Kidney tubule cell (primary cell): Measurements from ENCODE around the gene GNAQ.
A peak's percentile ranks its signal among the peaks of the same experiment; 100 is the strongest.
"Not testable (repeated sequence)": the region's sequence is repeated elsewhere in the genome, so short reads cannot be mapped to it uniquely, and the experiment has no call there.

Source experiments
- DNase-seq: peaks from one replicate; pipeline ENCODE4 v3.0.0-alpha.2; 2018; ENCODE audit warnings: low spot score

The GNAQ gene

DNA sequence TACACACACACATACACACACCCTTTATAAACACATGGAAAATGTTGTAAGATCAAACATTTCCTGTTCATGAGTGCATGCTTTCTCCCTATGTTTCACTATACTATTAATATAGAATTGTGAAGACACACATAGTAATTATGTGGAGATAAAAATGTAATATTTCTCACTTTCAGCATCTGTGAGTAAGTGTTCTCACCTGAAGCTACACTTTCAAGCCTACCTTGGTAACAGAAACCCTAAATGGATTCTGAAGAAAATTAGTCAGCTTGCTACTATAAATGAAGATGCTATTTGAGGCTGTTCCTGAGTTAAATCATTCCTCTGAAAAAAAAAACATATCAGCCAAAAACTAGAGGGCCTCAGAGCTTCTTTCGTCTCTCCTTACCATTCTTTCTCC is 302.4 kb downstream of the GNAQ start:
- DNase-seq, result no peak

DNA sequence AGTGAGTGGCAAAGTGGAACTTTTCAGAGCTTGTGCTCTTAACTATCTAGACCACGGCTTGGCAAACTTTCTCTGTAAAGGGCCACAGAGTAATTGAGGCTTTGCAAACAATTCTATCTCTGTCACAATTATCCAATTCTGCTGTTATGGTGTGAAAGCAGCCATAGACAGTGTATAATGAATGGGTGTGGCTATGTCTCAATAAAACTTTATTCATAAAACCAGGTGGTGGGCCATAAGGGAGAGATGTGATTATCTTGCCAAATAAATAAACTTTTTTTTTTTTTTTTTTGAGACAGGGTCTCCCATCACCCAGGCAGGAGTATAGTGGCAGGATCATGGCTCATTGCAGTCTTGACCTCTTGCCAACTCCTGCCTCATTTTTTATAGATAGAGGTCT is 304.8 kb downstream of the GNAQ start:
- DNase-seq, result no peak

DNA sequence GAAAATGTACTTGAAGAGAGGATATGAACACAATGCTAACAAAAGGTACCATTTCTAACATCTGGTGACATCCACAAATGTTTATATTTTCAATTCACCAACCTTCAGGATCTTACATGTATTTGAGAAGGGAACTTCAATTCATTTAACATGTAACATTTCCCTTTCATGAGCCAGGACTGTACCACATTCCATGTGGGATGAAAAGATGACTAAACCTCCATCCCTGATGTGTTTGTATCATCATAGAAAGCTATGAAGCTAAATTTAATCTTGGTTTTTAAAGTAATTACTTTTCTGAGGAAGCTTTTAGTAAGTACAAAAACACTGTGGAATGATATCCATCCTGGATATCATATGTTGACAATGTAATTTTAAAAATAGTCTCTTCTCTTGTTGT is 305.3 kb downstream of the GNAQ start:
- DNase-seq, result no peak

DNA sequence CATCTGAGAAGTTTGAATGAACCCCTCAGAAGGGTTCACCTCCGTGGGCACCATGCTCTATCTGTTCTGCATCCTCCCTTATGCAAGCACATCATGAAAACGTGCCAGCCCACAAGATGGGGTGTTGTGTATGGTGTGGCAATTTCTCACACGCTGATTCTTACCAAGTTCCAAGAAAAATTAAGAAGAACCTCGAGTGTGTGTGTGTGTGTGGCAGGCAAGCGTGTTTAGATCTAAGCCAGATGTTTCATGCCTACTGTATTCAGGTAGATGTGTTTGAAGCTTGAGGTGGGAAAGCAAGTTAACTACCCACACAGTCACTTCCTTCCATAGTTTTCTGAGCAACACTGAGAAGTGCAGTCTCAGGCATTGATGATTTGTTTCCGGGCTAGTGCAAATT is 305.8 kb downstream of the GNAQ start:
- no peak for DNase-seq

DNA sequence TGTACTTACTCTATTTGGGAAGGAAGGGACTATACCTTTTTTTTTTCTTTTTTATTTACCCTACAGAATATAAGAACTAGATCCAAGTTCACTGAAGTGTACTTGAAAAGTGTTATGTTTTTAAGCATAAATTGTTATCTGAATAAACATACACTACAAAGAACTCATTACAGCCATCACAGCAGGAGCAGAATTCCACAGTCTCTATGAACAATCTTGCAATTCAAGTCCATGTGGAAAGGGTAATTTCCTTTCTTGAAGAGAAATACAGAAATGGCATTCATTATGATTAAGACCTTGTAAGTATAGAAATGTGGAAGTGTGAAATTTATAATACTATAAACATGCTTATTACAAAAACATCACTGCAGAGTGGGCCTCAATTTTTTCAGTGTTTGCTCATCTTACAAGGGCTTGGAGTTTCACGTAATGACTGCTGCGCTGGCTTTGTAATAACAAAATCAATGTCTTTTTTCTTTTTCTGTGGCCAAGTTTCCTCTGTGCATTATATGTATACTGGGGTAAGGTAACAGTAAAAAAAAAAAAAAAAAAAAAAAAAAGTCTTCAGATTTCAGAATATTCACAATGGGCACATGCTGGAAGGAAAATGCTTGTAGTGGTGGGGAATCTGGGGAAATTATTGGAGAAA is 306.4 kb downstream of the GNAQ start:
- no peak for DNase-seq

DNA sequence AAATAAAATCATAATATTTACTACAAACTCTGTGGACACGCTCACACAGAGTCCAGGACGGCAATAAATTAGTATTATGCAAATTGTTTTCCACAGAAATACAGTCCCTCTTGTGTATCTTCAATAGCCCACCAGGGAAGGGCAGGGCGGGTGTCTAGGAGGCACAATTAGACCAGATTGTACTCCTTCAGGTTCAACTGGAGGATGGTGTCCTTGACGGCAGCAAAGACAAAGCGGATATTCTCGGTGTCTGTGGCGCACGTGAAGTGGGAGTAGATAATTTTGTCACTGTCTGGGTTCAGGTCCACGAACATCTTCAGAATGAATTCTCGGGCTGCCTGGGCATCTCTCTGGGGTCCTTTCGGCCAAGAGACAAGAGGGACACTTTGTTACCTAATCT is 310.5 kb downstream of the GNAQ start:
- DNase-seq, result not testable (repeated sequence)

DNA sequence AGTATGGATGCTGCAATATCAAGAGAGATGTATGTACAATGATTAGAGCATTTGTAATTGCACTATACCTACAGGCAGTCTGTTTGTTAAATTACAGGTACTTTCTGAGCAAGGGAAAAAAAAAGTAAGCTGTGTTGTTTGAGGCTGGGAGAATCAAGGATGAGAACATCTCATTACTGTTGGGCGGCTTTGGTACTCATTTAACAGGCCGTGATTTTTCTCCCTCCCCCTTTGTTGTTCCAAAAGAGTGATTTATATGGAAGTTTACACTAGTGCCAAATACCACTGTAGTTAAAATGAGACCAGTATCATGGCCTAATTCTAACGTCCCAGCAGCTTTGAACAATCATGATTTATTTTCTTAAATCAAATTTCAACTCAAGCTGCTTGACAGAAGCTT is 312.3 kb downstream of the GNAQ start:
- no peak for DNase-seq

DNA sequence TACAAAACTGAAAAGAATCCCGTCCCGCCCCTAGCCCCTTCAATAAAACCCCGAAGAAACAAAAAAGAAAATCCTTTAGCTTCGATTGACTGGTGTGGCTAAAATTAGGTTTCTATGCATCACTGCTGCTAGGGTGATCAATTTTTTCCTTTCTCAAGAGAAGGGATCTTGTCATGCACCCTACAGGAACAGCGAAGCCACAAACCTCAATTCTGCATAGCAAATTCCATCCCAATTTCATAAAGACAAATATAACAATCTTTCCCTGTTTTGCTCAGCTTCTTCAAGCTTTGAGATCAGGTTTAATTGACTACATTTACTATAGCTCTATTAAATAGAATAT is 313.3 kb downstream of the GNAQ start:
- DNase-seq, result not testable (repeated sequence)

DNA sequence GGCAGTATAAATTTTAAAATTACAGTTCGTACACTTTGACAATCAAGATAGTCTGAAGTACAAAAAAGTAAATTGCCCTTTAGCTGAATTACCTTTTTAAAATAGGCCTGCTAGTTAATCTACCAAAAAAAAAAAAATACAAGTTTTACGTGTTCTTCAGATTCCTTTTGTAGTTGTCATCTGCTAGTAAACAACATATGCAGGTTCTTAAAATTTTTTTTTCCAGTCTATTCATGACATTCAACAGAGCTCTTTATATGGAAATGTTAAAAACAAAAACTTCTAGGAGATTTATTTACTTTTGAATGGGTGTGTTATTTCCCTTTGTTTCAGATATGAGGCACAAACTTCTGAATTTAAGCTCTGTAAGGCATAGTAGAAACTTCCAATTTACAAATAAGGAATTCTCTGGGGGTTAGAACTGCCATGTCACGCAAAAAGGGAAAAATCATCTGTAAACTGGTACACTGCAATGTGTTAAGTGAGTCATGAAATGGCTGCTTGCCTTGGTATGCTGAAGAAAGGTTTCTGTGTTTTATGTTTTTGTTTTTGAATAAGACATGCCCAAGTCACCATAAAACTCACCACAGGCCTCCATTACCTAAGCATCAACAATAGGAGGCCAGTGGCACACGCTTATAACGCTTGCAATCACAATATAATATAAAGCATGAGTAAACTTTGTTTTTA is 313.9 kb downstream of the GNAQ start:
- DNase-seq, result peak; percentile 18

DNA sequence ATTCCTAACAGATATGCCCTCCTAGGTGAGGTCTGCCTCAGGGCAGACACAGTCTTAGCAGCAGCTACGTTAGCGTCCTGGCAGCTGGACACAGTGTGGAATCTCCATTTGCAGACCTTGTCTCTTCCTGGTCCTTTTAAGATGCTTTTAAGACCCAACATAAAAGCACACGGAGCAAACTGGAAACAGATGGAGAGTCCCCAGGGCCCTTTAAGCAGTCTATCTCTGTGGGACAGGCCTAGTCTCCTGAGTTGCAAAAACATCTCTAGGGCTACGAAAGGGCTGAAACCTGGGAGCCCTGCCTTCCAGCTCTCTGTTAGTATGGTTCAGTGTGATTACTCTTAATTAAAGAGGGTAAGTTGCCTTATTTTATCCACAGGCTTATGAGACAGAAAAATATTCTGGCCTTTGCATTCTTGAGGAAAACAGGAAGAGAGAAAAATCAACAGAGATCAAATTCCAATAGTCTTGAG is 317.5 kb downstream of the GNAQ start:
- DNase-seq, result no peak

DNA sequence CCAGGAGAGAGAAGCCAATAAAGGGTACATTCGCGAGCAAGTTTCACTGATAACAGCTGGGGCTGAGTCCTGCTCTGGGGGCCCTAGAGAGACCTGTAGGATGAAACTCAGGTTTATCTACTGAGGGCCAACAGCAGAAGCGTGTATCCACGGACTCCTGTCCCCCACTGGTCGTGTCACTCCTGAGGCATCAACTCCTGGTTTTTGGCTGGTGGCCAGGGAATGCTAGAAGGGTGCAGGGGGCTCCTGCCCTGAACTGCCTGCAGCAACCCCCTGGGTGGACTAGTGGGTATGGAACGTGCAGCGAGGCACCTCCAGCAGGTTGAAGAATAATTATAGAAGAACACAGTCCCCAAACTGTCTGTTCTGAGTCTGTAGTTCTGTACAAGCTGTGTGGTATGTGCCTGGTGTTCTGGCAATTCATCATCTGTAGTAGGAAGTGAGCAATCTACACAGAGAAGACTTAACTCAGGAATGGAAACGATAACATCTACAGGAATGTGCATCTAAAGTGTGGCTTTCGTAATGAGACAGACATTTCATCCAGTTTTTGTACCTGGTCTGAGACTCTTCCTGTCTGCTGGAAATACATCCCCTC is 319.0 kb downstream of the GNAQ start:
- DNase-seq, result peak; percentile 85

DNA sequence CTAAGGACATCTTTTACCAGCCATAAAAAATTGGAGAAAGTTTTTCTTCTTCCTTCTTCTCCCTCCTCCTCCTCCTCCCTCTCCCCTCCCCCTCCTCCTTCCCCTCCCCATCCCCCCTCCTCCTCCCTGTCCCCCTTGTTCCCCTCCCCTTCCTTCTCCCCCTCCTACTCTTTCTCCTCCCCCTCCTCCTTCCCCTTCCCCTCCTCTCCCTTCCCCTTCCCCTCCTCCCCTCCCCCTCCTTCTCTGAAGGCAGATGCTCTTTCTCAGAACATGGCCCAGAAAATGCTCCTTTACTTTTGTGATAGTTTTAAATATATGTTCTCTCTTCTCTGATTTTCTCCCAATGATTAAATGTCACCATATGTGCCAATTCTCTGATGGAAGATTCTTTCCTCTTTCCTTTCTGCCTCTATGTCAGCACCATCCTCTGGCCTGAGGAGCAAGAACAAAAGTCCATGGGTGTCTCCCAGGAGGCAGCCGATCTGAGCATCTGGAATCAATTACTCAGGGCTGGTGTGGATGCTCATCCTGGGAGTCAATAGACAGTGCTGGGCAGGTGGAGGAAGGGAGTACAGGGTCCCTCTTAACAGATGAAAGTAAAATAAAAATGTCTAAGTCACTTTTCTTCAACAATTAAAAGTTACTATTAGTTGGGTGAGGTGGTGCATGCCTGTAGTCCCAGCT is 320.5 kb downstream of the GNAQ start:
- DNase-seq, result no peak

DNA sequence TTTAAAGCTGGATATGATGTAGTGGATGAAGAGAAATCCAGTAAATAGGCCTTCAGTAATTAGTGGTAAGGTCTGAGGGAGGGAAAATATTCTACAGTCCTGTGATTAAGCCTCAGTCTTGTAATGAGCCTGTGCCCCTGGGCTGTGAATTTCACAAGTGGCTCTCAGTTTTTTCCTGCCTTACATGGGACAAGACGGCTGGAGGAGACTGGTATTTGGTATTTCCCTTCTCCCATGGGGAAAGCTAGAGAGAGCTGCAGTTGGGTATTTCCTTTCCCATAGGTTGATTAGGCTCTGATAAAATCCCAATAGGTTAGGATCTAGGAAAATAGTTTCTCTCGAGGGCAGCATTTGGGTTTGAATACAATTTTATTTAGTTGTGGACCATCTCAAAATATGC is 321.3 kb downstream of the GNAQ start:
- no peak for DNase-seq

DNA sequence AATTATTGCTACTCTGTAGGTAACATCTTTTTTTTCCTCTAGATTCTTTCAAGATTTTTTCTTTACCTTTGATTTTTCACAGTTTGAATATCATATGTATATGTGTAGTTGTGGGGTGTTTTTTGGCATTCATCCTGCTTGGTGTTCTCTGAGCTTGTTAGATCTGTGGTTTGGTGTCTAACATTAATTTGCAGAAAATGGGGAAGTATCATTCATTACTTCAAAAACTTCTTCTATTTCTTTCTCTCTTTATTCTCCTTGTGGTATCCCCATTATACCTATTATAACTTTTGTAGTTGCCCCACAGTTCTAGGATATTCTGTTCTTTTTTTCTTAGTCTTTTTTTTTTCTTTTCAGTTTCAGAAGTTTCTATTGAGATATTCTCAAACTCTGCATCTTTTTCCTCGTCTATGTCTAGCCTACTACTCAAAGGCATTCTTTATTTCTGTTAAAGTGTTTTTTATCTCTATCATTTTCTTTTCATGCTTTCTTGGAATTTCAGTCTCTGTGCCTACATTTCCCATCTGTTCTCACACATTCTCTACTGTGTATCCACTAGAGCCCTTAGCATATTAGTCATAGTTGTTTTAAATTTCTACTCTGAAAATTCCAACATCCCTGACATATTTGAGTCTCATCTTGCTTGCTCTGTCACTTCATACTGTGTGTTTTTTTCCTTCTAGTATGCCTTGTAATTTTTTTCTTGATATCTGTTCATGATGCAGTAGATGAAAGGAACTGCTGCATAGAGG is 323.4 kb downstream of the GNAQ start:
- DNase-seq, result peak; percentile 66

DNA sequence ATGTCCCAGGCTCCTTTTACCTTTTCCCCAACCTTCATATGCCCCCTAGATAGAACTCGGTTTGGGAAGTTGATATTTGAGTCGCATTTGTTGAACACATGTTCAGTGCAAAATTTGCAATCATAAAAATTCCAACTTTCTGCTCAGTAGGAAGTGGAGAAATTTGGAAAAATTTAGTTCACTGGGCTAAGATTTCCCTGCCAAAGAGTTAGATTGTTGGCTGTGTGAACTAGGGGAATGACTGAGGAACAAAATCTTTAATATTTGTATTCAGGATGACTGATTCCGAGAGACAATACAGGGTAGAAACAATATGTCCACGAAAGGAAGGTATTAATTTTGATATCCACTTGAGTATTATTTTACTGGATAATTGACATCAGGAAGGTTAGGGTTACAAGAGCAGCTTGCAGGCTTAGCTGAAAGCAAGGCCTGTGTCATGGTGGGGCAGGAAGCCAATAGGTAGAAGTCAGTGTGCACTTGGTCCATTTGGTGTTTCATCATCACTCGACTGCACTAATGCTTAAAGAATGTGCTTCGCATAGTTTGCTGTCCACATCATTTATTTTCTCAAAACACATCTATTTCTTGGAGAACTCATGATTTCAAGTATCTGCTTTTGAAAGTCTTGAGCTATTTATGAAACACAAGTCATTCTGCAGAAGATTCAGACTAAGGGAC is 324.1 kb downstream of the GNAQ start:
- peak; percentile 94 for DNase-seq

DNA sequence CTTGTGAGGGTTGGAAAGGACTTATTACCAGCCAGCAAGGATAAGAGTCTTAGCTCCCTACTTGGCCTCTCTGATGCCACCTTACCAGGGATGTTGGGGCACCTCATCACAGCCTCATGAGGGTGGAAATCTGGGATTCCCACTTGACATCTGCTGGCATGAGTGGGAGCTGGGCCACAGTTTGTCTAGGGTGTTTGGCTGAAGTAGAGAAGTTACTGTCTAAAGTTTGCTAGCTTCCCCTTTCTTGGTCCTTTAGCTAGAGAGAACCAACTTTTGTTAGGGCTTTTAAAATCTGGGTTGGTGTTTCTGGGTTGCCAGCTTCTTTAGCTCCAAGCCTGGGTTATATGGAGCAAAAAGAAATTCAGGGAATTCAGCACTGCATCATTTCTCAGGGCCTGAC is 326.0 kb downstream of the GNAQ start:
- no peak for DNase-seq

DNA sequence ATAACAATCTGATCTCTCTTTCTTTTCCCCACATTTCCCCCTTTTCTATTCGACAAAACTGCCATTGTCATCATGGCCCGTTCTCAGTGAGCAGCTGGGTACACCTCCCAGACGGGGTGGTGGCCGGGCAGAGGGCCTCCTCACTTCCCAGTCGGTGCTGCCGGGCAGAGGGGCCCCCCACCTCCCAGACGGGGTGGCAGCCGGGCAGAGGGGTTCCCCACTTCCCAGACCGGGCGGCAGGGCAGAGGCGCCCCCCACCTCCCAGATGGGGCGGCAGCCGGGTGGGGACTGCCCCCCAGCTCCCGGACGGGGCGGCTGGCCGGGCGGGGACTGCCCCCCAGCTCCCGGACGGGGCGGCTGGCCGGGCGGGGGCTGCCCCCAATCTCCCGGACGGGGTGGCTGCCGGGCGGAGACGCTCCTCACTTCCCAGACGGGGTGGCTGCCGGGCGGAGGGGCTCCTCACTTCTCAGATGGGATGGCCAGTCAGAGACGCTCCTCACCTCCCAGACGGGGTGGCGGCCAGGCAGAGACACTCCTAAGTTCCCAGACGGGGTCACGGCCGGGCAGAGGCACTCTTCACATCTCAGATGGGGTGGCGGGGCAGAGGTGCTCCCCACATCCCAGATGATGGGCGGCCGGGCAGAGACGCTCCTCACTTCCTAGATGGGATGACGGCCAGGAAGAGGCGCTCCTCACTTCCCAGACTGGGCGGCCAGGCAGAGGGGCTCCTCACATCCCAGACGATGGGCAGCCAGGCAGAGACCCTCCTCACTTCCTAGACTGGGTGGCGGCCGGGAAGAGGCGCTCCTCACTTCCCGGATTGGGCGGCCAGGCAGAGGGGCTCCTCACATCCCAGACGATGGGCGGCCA is 328.9 kb downstream of the GNAQ start:
- DNase-seq, result not testable (repeated sequence)

DNA sequence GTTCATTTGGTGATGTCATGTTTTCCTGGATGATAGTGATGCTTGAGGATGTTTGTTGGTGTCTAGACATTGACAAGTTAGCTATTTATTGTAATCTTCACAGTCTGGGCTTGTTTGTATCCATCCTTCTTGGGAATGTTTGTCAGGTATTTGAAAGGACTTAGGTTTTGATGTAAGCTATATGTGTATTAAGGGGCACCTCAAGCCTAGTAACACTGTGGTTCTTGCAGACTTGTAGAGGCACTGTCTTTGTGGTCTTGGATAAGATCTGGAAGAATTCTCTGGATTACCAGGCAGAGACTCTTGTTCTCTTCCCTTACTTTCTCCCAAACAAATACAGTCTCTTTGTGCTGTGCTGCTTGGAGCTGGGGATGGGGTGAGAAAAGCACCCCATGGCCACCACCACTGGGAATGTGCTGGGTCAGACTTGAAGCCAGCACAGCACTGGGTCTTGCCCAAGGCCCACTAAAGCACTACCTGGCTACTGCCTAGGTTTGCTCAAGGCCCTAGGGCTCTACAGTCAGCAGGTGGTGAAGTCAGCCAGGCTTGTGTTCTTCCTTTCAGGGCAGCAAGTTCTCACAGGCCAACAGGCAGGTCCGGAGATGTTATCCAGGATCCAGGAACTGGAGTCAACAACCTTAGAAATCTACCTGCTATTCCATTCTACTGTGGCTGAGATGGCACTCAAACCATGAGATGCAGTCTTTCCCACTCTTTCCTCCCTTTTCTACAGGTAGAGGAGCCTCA is 334.2 kb downstream of the GNAQ start:
- no peak for DNase-seq

DNA sequence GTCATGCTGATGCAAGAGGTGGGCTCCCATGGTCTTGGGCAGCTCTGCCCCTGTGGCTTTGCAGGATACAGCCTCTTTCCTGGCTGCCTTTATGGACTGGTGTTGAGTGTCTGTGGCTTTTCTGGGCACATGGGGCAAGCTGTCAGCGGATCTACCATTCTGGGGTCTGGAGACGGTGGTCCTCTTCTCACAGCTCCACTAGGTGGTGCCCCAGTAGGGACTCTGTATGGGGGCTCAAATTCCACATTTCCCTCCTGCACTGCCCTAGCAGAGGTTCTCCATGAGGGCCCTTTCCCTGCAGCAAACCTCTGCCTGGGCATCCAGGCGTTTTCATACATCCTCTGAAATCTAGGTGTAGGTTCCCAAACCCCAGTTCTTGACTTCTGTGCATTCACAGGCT is 340.9 kb downstream of the GNAQ start:
- not testable (repeated sequence) for DNase-seq

DNA sequence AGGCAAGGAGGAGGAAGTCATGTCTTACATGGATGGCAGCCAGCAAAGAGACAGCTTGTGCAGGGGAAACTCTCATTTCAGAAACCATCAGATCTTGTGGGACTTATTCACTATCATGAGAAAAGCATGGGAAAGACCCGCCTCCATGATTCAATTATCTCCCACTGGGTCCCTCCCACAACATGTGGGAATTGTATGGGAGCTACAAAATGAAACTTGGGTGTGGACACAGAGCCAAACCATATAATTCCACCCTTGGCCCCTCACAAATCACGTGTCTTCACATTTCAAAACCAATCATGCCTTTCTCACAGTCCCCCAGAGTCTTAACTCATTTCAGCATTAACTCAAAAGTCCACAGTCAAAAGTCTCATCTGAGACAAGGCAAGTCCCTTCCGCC is 341.5 kb downstream of the GNAQ start:
- not testable (repeated sequence) for DNase-seq
